GM08714 (cell line): ENCODE results near the gene SLC4A5.

Source experiments
- H3K4me3 ChIP-seq: fragments of 200-500 bp; sonication (Bioruptor generic); 2 replicates; pipeline ENCODE4 v1.5.1; 2014; ENCODE audit warnings: mild to moderate bottlenecking, low read length, inconsistent platforms
- ZNF274 ChIP-seq: IDR thresholded peaks from 2 replicates; pipeline ENCODE4 v1.6.1; 2012; ENCODE audit warnings: mild to moderate bottlenecking, low read depth, low read length

Gene SLC4A5

GRCh38 chr2:74286725-74287124 is 56.5 kb downstream of the SLC4A5 start:
- TF ChIP-seq ZNF274, result no peak
- H3K4me3 ChIP-seq, result no peak overlapping the region

GRCh38 chr2:74281141-74281975 is 61.9 kb downstream of the SLC4A5 start:
- no peak for TF ChIP-seq ZNF274

GRCh38 chr2:74278694-74279093 is 64.5 kb downstream of the SLC4A5 start:
- TF ChIP-seq ZNF274, result no peak
- H3K4me3 ChIP-seq, result no peak overlapping the region

More at GRCh38 chr2:74281141-74281975, 61.9 kb downstream of the SLC4A5 start:
- H3K4me3 ChIP-seq, result no peak overlapping the region

- no peak for TF ChIP-seq ZNF274
Measured at GRCh38 chr2:74278176-74278575, 65.0 kb downstream of the SLC4A5 start.

GRCh38 chr2:74275228-74275627 is 68.0 kb downstream of the SLC4A5 start:
- no peak for TF ChIP-seq ZNF274

More at GRCh38 chr2:74278176-74278575, 65.0 kb downstream of the SLC4A5 start:
- no peak overlapping the region for H3K4me3 ChIP-seq

GRCh38 chr2:74269667-74270066 is 73.5 kb downstream of the SLC4A5 start:
- no peak for TF ChIP-seq ZNF274

More at GRCh38 chr2:74275228-74275627, 68.0 kb downstream of the SLC4A5 start:
- H3K4me3 ChIP-seq, result no peak overlapping the region

GRCh38 chr2:74267068-74267467 is 76.1 kb downstream of the SLC4A5 start:
- TF ChIP-seq ZNF274, result no peak

More at GRCh38 chr2:74269667-74270066, 73.5 kb downstream of the SLC4A5 start:
- H3K4me3 ChIP-seq, result no peak overlapping the region

GRCh38 chr2:74264281-74264680 is 78.9 kb downstream of the SLC4A5 start:
- H3K4me3 ChIP-seq, result no peak overlapping the region
- TF ChIP-seq ZNF274, result no peak

More at GRCh38 chr2:74267068-74267467, 76.1 kb downstream of the SLC4A5 start:
- H3K4me3 ChIP-seq, result no peak overlapping the region

- no peak overlapping the region for H3K4me3 ChIP-seq
- TF ChIP-seq ZNF274, result no peak
Measured at GRCh38 chr2:74262681-74263080, 80.5 kb downstream of the SLC4A5 start.

GRCh38 chr2:74261204-74261864 is 81.9 kb downstream of the SLC4A5 start:
- no peak overlapping the region for H3K4me3 ChIP-seq
- no peak for TF ChIP-seq ZNF274

GRCh38 chr2:74260495-74260894 is 82.7 kb downstream of the SLC4A5 start:
- TF ChIP-seq ZNF274, result no peak
- H3K4me3 ChIP-seq, result no peak overlapping the region

GRCh38 chr2:74259733-74260132 is 83.5 kb downstream of the SLC4A5 start:
- no peak overlapping the region for H3K4me3 ChIP-seq
- no peak for TF ChIP-seq ZNF274

GRCh38 chr2:74259191-74259590 is 84.0 kb downstream of the SLC4A5 start:
- no peak overlapping the region for H3K4me3 ChIP-seq
- no peak for TF ChIP-seq ZNF274

GRCh38 chr2:74255660-74256213 is 87.5 kb downstream of the SLC4A5 start:
- H3K4me3 ChIP-seq, result no peak overlapping the region
- no peak for TF ChIP-seq ZNF274

GRCh38 chr2:74253971-74254310 is 89.3 kb downstream of the SLC4A5 start:
- TF ChIP-seq ZNF274, result no peak
- no peak overlapping the region for H3K4me3 ChIP-seq
